Parathyroid adenoma (tissue), 2 donors: ENCODE measurements around the gene TMEFF1.

Source experiments
- H2AFZ ChIP-seq: fragments of 300-600 bp; sonication (generic); one replicate; pipeline ENCODE4 v1.7.0; 2017; ENCODE audit warnings: antibody characterized with exemption, mild to moderate bottlenecking
- H3K27ac ChIP-seq: fragments of 300-600 bp; sonication (generic); one replicate; pipeline ENCODE4 v1.7.0; 2017
- H3K27me3 ChIP-seq: fragments of 300-600 bp; sonication (generic); one replicate; pipeline ENCODE4 v1.7.0; 2017; ENCODE audit warnings: low read length; ENCODE audit not compliant: control insufficient read depth, insufficient read depth
- H3K36me3 ChIP-seq: fragments of 300-600 bp; sonication (generic); one replicate; pipeline ENCODE4 v1.7.0; 2017; ENCODE audit warnings: low read length; ENCODE audit not compliant: control insufficient read depth, insufficient read depth
- H3K4me1 ChIP-seq: fragments of 300-600 bp; sonication (generic); one replicate; pipeline ENCODE4 v1.7.0; 2017; ENCODE audit warnings: control low read depth
- H3K4me2 ChIP-seq: fragments of 300-600 bp; sonication (generic); one replicate; pipeline ENCODE4 v1.7.0; 2017; ENCODE audit warnings: low read length
- H3K4me3 ChIP-seq: fragments of 300-600 bp; sonication (generic); one replicate; pipeline ENCODE4 v1.7.0; 2017; ENCODE audit warnings: low read depth, low read length
- H3K79me2 ChIP-seq: fragments of 300-600 bp; sonication (generic); one replicate; pipeline ENCODE4 v1.7.0; 2017; ENCODE audit warnings: control low read depth
- H3K9ac ChIP-seq: fragments of 300-600 bp; sonication (generic); one replicate; pipeline ENCODE4 v1.7.0; 2017; ENCODE audit warnings: mild to moderate bottlenecking
- H3K9me3 ChIP-seq: fragments of 300-600 bp; sonication (generic); one replicate; pipeline ENCODE4 v1.7.0; 2017; ENCODE audit warnings: low read length; ENCODE audit not compliant: control insufficient read depth
- TF ChIP-seq, protein P1 (sequence below): fragments of 300-600 bp; sonication (generic); IDR thresholded peaks from one replicate; pipeline ENCODE4 v1.7.0; 2017; ENCODE audit warnings: antibody characterized with exemption, mild to moderate bottlenecking
- donor health status: primary hyperparathyroidism.

TMEFF1 gene, protein sequence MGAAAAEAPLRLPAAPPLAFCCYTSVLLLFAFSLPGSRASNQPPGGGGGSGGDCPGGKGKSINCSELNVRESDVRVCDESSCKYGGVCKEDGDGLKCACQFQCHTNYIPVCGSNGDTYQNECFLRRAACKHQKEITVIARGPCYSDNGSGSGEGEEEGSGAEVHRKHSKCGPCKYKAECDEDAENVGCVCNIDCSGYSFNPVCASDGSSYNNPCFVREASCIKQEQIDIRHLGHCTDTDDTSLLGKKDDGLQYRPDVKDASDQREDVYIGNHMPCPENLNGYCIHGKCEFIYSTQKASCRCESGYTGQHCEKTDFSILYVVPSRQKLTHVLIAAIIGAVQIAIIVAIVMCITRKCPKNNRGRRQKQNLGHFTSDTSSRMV

GRCh38 chr9:100472788-100473275 lies at the start of gene TMEFF1:
Gene TMEFF1, plus strand, starts transcription at chr9:100473149. Its CDS starts 396 bp downstream, at chr9:100473545.
- peak within 1 kb of the TSS; percentile 40 for H3K4me3 ChIP-seq
- TF ChIP-seq, protein P1, sequence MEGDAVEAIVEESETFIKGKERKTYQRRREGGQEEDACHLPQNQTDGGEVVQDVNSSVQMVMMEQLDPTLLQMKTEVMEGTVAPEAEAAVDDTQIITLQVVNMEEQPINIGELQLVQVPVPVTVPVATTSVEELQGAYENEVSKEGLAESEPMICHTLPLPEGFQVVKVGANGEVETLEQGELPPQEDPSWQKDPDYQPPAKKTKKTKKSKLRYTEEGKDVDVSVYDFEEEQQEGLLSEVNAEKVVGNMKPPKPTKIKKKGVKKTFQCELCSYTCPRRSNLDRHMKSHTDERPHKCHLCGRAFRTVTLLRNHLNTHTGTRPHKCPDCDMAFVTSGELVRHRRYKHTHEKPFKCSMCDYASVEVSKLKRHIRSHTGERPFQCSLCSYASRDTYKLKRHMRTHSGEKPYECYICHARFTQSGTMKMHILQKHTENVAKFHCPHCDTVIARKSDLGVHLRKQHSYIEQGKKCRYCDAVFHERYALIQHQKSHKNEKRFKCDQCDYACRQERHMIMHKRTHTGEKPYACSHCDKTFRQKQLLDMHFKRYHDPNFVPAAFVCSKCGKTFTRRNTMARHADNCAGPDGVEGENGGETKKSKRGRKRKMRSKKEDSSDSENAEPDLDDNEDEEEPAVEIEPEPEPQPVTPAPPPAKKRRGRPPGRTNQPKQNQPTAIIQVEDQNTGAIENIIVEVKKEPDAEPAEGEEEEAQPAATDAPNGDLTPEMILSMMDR, result no peak
- no peak within 1 kb of the TSS for H3K27ac ChIP-seq
- no peaks in the 10 kb centered on the region for H3K27me3 ChIP-seq
- H3K79me2 ChIP-seq, result no peaks in the 10 kb centered on the region
- peak within 1 kb of the TSS; percentile 75 for H3K4me2 ChIP-seq
- no peaks in the 10 kb centered on the region for H3K36me3 ChIP-seq
- peak within 1 kb of the TSS; percentile 65 for H2AFZ ChIP-seq
- no peaks in the 10 kb centered on the region for H3K9me3 ChIP-seq
- H3K9ac ChIP-seq, result no peak within 1 kb of the TSS
- H3K4me1 ChIP-seq, result no peaks in the 10 kb centered on the region

GRCh38 chr9:100425758-100426157 lies 47.2 kb upstream of the TMEFF1 start:
- Histone ChIP-seq H3K4me1 (peaks cover 3% of the 10 kb centered on the region), H3K36me3 (no peaks in the 10 kb centered on the region), H3K9ac (no peak overlapping the region), H3K4me2 (no peak overlapping the region), H3K79me2 (no peaks in the 10 kb centered on the region), H3K4me3 (no peak overlapping the region), H2AFZ (peak overlapping the region; percentile 79), H3K27ac (no peak overlapping the region), H3K27me3 (no peaks in the 10 kb centered on the region), H3K9me3 (no peaks in the 10 kb centered on the region)
- TF ChIP-seq, protein P1, result no peak

DNA sequence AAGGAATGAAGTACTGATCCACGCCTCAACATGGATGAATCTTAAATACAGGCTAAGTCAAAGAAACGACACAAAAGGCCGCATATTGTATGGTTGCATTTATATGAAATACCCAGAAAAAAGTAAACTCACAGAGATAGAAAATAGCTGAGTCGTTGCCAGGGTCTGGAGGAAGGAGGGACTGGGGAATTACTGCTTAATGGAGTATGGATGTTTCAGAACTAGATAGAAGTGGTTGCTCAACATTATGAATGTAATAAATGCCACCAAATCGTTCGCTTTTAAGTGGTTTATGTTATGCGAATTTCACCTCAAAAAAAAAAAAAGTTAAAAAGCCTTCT lies 46.8 kb upstream of the TMEFF1 start:
- Histone ChIP-seq H3K4me2 (peak overlapping the region; percentile 96), H2AFZ (peak overlapping the region; percentile 79), H3K27ac (no peak overlapping the region), H3K4me1 (peaks cover 3% of the 10 kb centered on the region), H3K9me3 (no peaks in the 10 kb centered on the region), H3K36me3 (no peaks in the 10 kb centered on the region), H3K9ac (no peak overlapping the region), H3K4me3 (peak overlapping the region; percentile 75), H3K79me2 (no peaks in the 10 kb centered on the region), H3K27me3 (no peaks in the 10 kb centered on the region)
- TF ChIP-seq, protein P1, result no peak

GRCh38 chr9:100426530-100427365 lies 46.2 kb upstream of the TMEFF1 start, which contains the start of gene MSANTD3:
Gene MSANTD3, plus strand, starts transcription at chr9:100427143. Its CDS starts 14,796 bp downstream, at chr9:100441939.
- Histone ChIP-seq H3K9ac (no peak within 1 kb of the TSS), H3K36me3 (no peaks in the 10 kb centered on the region), H3K27me3 (no peaks in the 10 kb centered on the region), H2AFZ (peak within 1 kb of the TSS; percentile 79), H3K4me3 (peak within 1 kb of the TSS; percentile 75), H3K4me1 (peaks cover 3% of the 10 kb centered on the region), H3K79me2 (no peaks in the 10 kb centered on the region), H3K4me2 (peak within 1 kb of the TSS; percentile 96), H3K27ac (peak within 1 kb of the TSS; percentile 7), H3K9me3 (no peaks in the 10 kb centered on the region)
- TF ChIP-seq, protein P1, result no peak
